Neural progenitor cell (in vitro differentiated cells): ENCODE data around the gene TCF7.

Source experiments
- EZH2phosphoT487 ChIP-seq: fragments of 200-600 bp; sonication (generic); IDR thresholded peaks from 2 replicates; pipeline ENCODE4 v1.6.1; 2017; ENCODE audit warnings: antibody characterized with exemption
- TF ChIP-seq, protein P1 (sequence below): fragments of 200-600 bp; sonication (generic); IDR thresholded peaks from 2 replicates; pipeline ENCODE4 v1.5.1; 2017; ENCODE audit warnings: antibody characterized with exemption, mild to moderate bottlenecking

DNA sequence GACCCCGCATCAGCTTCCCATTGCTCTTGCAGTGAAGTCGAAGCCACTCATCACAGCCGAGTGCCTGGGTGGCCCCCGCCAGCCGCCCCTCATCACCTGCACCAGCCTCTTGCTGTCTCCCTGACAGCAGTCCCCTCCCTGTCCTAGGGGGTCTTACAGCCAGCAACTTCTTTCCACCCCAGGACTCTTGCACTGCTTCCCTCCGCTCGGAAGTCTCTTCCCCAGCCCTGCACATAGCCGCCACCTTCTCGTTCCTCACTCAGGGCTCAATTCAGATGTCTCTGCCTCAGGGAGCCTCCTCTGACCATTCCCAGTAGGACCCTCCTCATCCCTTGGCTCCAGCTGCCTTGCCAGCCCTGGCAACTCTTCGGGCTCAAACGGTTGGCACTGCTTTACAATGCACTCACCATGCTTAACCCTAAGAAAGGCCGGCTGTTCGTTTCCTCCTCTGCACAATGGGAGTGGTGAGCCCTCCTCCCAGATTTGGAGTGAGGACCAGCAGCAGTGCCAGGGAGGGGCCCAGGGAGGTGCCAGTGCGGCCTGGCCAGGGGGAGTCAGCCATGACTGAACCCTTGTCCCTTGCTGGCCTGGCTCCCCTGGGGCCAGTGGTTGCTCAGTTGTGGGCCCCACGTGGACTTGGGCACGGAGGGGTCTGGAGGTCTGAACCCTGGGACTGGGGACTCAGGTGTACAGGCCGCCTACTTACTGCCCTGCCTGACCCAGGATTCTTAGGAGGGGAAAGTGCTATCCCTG is 6.1 kb downstream of the TCF7 start:
- TF ChIP-seq EZH2phosphoT487: no peak
- TF ChIP-seq, protein P1, sequence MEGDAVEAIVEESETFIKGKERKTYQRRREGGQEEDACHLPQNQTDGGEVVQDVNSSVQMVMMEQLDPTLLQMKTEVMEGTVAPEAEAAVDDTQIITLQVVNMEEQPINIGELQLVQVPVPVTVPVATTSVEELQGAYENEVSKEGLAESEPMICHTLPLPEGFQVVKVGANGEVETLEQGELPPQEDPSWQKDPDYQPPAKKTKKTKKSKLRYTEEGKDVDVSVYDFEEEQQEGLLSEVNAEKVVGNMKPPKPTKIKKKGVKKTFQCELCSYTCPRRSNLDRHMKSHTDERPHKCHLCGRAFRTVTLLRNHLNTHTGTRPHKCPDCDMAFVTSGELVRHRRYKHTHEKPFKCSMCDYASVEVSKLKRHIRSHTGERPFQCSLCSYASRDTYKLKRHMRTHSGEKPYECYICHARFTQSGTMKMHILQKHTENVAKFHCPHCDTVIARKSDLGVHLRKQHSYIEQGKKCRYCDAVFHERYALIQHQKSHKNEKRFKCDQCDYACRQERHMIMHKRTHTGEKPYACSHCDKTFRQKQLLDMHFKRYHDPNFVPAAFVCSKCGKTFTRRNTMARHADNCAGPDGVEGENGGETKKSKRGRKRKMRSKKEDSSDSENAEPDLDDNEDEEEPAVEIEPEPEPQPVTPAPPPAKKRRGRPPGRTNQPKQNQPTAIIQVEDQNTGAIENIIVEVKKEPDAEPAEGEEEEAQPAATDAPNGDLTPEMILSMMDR: no peak
